Activated T-helper 1 cell treated with anti-CD3 and anti-CD28 coated beads, Interleukin-2, amount 50 U/mL, for 16 hours (primary cell): Measurements from ENCODE around the gene CYP24A1.
A peak's percentile ranks its signal among the peaks of the same experiment; 100 is the strongest.

Source experiments
- DNase-seq, 2 donors: peaks; one replicate each; pipeline ENCODE4 v3.0.0-alpha.2; 2020; ENCODE audit warnings: low read depth in 1 of 2, low spot score in 1 of 2

CYP24A1 gene

DNA sequence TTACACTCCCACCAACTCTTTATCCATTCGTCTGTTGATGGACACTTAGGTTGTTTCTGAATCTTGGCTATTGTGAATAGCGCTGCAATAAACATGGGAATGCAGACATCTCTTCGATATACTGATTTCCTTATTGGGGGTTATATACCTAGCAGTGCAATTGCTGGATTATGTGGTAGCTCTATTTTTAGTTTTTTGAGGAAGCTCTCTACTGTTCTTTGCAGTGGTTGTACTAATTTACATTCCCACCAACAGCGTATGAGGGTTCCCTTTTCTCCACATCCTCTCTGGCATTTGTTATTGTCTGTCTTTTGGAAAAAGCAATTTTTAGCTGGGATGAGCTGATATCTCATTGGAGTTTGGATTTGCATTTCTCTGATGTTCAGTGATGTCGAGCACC, 29.5 kb upstream of the CYP24A1 start:
- DNase-seq = no peak

DNA sequence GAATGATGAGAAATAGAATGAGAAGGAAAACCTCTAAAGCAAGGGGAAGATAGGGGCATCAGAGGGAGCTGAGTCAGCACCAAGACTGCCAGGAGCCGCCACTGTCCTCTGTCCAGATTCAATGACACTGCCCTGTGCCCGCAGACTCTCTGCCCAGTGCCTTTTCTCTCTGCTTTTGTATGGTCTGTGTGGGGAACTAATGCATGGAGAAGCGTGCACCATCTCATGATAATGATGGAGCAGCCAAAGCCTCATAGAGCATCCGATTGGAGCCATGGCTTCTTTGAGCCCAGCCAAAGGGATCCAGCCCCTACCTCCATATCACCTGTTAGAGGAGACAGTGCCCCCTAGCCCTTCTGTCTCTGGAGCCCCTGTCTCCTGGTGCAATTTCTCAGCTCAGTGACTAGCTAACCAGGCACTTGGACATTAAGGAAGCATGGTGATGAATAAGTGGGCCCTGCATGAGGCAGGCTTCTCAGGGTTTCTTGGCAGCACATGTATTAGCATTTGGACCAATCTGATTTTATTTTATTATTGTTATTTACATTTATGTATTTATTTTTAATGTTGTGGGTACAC, 27.6 kb upstream of the CYP24A1 start:
- no peak for DNase-seq

DNA sequence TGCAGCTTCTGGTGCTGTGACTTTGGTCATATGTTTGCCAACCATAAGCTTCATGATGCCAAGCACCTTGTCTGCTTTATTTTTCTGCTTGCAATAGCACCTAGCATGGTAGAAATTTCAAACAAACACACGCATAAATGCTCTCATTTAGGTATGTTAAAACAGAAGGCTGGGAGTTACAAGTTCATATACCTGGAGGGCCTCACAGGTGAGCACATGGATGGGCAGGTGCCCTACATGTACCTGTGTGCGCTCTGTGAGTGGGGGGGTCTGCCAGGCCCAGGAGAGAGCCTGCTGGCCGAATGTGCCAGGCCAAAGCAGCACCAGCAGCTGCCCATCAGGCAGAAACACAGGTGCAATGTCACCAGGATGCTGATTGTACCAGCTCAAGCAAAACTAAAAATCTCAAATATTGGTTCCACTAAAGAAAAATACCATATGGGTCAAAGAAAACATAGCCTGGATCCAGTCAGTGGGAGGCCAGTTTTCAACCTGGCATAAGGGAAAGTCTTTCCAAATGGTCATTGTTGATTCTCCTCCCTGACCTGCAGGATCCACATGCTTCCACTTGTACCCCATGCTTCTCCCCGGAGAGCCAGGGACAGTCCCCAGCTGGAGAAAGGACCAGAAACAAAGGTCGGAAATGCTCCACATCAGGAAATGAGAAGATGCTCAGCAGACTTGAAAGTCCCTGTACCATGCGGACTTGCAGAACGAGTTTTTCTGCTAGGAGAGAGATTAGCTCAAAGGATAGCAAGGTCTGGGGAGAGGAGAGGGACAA, 26.9 kb upstream of the CYP24A1 start:
- no peak for DNase-seq

GRCh38 chr20:54199721-54200176, 26.0 kb upstream of the CYP24A1 start:
- peak; percentile 45 to 52 for DNase-seq

- DNase-seq = no peak
These were observed 25.5 kb upstream of the CYP24A1 start for GRCh38 chr20:54199283-54199682.

DNA sequence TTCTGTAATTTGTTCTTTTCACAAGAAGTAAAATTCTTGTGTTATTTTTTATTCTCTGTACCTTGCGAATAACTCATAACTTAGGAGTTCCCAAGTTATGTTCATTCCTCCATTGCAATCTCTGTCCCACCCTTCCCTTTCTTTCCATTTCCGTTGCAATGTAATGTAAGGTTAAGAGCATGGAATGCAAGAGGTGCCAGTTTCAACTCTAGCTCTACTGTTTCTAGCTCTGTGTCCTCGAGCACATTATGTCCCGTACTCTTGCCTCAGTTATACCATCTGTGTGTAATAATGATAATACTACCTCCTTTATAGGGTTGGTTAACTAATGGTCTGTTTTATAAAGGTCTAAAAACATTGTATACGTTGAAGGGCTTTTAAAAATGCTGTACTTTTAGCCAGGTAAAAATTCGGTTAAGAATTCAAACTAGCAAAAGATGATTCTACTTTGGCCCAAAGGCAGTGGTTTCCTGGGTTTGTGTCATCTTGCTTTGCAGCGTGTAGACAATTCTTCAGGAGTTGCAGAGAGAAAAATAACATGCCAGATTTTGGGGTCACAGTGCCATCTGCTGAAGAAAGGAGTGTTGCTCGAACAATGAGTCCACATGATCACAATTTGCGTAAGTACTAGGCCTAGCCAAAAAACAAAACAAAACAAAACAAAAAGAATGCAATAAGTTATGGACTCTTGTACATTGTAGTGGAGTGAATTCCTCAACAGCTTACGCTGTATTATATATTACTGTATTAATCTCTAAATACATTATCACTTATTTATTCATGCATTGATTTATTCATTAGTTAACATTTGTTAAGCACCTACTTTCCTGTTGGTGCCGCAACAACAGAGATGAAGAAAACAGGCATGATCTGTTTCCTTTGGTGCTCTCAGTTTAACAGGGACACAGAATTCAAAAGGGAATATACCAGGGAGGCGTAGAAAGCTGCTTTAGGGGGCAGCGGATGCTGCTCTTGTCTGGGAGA, 24.1 kb upstream of the CYP24A1 start:
- no peak for DNase-seq

DNA sequence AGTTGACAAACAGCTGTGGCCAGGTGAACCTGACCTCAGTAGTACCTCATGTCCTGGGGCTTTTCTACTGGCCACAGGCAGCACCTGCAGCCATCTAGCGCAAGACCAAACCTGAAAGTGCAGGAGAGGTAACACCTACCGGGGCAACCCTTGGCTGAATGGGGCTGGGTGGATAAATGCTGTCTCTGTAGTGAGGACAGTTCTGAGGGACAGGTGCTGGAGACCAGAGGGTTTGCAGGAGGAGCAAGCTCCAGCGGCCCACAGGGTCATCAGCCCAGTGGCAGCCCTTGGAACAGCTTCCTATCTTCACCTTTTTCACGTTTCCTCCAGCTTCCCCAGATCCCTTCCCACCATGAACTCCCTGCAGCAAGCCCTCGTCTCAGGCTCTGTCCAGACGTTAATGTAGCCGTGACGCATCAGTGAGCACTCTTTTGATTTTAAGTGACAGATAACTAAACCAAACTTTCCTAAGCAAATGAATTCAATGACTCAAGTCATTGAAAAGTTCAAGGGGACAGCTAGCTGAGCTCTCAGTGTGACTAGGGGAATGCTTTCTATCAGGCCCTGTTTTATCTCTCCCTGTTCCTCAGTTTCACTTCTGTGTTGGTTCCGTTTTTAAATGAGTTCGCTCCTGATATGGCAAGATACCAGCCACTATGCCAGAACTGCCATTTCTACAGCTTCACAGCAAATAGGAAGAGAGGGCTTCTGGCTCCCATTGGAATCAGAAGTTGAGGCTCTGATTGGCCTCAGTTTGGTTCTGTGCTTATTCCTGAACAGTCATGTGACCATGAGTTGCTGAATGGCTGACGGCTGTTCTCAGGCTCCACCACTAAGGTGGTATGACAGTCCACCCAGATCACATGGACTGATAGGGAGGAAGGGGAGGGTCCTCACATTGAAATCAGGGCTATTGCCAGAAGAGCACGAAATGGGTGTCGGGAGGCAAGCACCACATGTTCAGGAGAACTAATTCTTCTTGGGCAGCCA, 22.0 kb upstream of the CYP24A1 start:
- no peak for DNase-seq

GRCh38 chr20:54194724-54195438, 21.1 kb upstream of the CYP24A1 start:
- no peak for DNase-seq

GRCh38 chr20:54193817-54194216, 20.0 kb upstream of the CYP24A1 start:
- DNase-seq = no peak

- DNase-seq = no peak
These were observed 16.4 kb upstream of the CYP24A1 start for GRCh38 chr20:54190217-54190616.

GRCh38 chr20:54189630-54190029, 15.8 kb upstream of the CYP24A1 start:
- DNase-seq = no peak

GRCh38 chr20:54188132-54188849, 14.5 kb upstream of the CYP24A1 start:
- DNase-seq = no peak

GRCh38 chr20:54184904-54185626, 11.3 kb upstream of the CYP24A1 start:
- DNase-seq = no peak

DNA sequence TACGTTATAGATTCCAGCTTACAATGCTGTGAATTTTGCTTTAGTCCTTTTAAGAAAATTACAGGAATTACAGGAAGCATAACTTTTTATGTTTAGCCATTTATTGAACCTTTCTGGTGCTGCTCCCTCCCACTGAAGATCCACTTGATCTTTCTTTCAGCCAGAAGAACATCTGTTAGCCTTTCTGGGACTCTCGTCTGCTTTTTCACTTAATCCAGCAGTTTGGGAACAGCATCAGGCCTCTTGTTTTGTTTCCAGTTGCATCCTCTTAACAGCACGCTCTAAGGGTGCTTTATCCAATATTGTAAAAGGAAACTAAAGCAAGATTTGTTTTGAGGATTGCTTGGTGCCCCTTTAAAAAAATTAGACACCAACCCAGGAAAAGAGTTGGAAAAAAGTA, 10.3 kb upstream of the CYP24A1 start:
- no peak for DNase-seq

DNA sequence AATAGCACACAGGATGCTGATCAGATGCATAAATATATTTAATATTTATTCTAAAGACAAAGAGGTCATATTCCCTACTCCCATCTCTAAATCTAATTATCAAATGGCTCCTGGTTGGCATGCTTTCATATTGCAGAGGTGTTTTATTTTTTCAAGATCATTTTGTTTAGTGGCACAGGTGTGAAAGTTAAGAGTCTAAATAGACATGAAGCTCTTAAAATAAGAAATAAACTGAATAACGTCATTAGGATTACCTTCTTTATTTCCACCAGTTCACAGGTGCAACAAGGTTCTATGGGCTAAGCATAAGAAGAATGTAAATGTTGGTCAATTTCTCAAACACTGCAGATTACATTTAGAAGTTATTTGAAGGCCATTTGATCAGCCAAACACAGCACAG, 7.1 kb upstream of the CYP24A1 start:
- no peak for DNase-seq

GRCh38 chr20:54179946-54180345, 6.2 kb upstream of the CYP24A1 start:
- DNase-seq = no peak

- no peak for DNase-seq
These were observed 4.5 kb upstream of the CYP24A1 start for GRCh38 chr20:54178256-54178655.

DNA sequence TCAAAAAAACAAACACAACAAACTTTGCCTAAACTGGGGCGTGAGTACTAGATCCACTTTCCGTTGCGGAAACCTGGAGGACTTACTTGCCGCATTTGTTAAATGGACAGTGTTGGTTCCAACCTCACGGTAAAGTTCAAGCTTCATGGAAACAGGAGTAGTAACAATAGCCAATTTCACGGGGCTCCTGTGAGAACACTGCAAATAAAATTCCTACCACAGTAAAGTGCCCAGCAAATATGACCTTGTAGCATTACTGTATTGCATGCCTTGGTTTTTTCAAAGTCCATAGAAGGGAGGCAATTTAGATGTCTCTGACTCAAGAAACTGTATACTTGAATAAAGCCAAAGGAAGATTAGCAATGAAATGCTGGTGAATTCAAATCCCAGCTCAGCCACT, 3.6 kb upstream of the CYP24A1 start:
- DNase-seq = no peak

DNA sequence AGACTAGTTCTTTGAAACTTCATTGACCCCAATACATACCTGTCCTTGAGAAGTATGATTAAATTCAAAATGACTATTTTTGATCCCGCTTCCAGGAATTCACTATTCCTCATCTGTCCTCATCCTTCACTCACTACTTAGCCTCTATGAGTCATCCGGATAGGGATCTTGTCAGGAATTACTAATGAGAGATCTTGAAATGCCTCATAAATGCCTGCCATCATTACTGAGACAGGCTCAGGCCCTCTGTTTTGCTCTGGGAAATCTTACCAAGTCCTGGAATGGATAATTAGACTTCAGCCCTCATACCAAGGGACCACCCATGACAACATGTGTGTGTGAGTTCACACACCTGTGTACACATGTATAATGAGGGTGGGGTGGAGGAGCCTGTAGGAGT, 2.8 kb upstream of the CYP24A1 start:
- no peak for DNase-seq
